ENCODE results near the gene SAMD4B.
"Not testable (repeated sequence)": the region's sequence is repeated elsewhere in the genome, so short reads cannot be mapped to it uniquely, and the experiment has no call there.

SAMD4B gene

DNA sequence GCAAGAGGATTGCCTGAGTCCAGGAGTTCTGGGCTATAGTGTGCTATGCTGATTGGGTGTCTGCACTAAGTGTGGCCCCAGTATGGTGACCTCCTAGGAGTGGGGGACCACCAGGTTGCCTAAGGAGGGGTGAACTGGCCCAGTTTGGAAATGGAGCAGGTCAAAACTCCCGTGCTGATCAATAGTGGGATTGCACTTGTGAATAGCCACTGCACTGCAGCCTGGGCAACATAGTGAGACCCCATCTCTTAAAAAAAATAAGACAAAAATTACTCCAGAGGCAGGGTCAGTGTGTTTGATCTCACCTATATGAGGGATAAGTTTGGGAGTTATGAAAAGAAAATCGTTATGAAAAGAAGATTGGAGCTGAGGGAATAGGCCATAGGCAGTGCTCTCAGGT is 27.0 kb downstream of the SAMD4B start:
- DNase-seq (ENCODE audit: low read depth in 2 of 2) = no peak

DNA sequence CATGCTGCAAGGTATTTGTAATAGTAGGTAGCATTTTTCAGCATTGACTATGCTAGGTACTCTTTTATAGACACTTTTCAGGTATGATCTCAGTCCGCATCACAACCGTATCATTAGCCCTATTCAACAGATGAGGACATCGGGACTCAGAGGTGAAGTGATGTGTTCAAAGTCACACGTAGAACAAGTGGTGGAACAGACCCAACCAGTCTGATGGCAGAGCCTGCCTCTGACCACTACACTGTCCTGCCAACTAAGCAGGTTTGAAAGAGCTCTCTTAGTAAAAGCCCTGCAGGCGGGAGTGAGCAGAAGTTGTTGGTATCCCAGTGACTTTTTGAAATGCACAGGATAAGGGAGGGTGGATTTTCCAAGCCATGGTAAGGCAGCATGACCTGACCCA is 28.5 kb downstream of the SAMD4B start:
- no peak for DNase-seq (ENCODE audit: low read depth in 2 of 2)

DNA sequence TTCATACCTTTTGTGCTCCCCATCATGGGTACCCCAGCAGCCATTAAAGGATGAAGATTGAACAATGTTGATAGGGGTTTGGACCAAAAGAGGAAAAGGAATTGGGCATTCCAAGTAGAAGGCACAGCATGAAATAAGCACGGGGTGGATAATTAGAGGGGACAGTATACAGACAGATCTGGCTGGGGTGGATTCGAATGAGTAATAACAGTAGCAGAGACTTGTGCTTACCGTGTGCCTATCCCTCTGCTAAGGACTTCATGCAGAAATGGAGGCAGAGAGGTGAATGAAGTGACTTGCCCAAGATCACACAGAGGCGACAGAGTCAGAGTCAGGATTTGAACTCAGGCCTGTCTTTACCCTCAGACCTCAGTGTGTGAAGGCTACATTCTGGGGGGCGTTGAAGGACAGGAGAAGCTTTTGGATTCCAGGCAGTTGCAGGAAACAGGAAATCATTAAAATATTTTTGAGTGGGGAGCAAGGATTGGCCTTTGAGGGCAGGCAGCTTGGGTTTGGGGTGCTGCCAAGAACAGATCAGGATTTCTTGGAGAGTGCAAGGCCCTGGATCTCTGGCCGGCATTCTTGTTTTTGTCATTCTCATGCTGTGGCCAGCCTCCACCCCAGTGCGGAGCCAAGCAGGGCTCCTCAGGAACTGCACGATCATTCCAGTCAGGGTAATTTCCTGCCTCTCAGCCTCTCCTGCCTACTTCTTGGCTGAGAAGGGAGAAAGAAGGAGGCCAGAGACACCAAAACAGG is 30.0 kb downstream of the SAMD4B start:
- DNase-seq (ENCODE audit: low read depth in 2 of 2) = no peak

DNA sequence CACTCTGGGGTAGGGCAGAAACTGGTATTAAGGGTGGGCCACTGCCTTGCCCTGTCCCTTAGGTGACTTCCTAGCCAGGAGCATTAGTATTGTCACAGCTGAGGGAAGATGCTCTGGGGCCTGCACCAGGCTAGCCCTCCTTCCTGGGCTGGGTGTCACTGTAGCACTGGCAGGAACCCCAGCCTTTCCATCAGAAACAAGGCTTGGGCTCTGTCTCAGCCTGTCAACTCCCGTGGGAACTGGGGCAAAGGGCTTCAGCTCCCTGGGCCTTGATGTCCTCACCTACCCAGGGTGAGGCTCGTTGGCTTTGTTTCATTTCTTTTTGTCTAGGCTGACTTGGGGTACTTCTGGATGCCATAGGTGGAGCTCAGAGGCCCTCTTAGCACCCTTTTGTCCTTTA is 30.7 kb downstream of the SAMD4B start:
- no peak for DNase-seq (ENCODE audit: low read depth in 2 of 2)

DNA sequence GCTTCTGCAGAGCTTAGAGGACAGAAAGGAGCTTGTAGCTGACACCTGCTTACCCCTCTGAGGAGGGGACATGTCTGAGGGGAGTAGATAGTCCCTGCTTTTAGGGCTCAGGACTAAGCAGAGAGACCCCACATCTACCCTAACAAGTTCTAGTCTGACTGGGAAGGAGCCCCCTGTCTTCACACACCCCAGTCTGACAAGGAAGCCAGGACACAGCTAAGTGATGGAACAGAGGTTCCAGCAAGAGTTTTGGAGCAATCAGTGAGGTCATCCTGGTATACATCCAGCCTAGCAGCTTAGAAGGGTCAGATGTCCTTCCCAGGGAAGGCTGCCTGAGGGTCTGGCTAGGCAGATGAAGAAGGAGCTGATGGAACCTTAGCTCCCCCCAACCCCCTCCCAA is 33.7 kb downstream of the SAMD4B start:
- DNase-seq (ENCODE audit: low read depth in 2 of 2) = no peak

DNA sequence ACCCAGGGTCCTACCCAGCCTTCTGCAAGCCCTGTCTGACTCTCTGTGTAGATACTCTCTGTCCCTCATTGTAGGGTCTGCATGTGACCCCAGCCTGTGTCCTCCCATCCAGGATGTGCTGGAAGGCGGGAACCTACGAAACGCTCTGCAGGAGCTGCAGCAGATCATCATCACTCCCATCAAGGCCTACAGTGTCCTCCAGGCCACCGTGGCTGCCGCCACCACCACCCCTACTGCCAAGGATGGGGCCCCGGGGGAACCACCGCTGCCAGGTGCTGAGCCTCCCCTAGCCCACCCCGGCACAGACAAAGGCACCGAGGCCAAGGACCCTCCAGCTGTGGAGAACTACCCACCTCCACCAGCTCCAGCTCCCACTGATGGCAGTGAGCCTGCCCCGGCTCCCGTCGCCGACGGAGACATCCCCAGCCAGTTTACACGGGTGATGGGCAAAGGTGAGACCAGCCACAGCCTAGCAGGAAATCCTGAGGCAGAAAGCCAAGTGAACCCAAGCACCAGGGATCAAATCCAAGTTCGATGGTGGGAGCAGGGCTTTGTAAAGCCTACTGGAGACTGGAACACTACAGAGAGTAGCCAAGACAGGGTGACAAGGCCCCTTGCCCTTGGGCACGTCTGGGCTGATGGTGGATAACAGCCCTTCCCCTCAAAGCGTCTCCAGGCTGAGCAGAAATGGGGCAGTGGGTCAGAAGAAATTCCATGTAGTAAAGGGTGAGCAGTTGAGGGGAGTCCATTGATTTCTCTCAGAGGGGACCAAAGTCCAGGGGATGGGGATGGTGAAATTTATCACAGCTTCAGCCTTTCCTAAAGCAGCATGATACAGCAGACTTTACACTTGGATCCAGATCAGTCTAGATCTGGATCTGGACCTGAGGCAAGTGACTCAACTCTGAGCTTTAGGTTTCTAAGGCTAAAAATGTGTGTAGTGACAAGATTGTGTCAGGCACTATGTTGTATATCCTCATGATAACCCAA is 35.4 kb downstream of the SAMD4B start:
- no peak for DNase-seq (ENCODE audit: low read depth in 2 of 2)

DNA sequence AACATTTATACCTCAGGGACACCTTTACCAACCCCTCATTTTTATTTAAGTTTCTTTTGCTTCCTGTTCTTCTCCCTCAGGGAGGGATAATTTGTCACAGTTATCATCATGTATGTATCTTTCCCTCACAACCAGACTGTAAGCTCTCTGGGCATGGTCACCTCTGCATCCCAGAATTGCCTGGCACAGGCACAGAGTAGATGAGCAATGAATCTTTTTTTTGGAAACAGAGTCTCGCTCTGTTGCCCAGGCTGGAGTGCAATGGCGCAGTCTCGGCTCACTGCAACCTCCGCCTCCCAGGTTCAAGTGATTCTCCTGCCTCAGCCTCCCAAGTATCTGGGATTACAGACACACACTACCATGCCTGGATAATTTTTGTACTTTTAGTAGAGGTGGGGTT is 37.1 kb downstream of the SAMD4B start:
- not testable (repeated sequence) for DNase-seq (ENCODE audit: low read depth in 2 of 2)

DNA sequence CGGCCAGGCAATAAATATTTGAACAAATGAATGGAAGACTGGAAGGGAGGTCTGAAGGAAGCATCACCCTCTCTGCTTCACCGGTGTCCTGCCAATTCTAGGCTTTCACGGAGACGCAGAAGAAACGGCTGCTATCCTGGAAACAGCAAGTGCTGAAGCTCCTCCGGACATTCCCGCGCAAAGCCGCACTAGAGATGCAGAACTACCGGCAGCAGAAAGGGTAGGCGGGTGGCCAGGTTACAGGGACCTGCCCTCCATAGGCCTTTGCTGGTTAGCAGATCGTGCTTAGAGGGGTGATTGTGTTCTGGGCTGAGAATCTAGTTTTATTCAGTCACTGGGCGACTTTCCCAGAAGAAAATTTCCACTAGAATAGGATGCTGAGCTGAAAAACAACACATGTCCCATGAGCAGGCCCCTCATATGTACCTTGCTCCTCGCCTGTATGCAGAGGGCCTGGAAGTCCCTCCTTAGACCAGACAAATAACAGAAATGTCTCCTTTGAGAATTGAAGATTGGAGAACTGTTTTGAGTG is 37.7 kb downstream of the SAMD4B start:
- DNase-seq (ENCODE audit: low read depth in 2 of 2) = no peak

DNA sequence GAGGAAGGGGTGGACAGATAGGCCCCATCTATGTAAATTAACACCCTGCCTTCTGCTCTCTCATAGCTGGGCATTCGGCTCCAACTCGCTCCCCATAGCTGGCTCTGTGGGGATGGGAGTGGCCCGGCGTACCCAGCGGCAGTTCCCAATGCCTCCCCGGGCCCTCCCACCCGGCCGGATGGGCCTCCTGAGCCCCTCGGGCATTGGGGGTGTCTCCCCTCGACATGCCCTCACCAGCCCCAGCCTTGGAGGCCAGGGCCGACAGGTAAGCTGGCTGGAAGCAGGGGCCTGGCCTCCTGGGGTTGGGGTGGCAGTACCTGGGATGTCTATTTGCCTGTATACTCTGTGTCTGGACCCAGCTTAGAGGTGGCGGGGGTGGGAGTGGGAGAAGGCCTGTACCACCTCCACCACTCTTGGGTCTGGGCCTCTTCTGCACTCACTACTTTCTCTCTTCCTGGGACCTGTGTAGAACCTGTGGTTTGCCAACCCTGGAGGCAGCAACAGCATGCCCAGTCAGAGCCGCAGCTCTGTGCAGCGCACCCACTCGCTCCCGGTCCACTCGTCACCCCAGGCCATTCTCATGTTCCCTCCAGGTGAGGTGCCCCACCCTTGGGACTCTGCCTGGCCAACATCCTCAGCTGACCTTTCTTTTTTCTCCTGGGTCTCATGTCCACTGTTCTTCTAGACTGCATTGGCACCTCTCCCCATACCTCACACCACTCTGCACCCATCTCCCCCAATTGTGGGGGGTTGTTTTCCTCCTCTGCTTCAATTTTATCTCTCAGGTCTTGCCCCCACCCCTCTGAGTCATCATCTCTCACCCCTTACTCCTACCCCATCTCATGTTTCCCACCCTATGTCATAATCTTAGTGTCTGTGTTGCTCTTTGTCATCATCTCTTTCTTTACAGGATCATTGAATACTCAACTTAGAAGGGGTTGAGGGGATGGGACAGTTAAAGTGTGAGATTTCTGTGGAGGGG is 38.6 kb downstream of the SAMD4B start:
- DNase-seq (ENCODE audit: low read depth in 2 of 2) = no peak

DNA sequence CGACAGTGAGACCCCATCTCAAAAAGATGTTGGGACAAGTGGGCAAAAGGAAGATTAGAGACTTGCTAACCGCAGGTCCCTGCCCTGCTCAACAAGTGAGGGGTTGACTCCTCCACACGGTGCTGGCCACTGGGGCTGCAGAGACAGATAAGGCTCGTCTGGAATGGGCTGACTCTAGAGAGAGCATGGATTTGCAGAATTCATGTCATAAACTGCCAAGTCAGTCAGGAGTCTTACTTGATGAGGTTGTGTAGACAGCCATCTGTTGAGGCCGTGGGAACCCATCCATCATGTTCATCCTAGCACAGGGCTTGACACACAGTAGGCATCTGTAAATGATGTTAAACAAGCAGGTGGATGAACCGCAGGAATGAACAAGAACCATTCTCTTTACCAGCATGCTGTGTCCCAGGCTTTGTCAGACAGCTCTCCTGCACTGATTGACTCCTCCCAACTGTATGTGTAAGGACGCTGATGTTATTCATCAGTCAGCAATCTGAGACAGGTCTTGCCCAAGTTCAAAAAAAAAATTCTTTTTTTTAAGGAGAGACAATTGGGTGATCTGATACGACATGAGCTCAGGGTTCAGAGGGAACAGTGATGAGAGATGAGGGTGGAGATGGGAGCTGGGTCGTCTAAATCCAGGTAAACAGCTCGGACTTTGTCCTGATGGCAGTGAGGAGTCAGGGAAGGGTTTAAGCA is 39.8 kb downstream of the SAMD4B start:
- no peak for DNase-seq (ENCODE audit: low read depth in 2 of 2)

DNA sequence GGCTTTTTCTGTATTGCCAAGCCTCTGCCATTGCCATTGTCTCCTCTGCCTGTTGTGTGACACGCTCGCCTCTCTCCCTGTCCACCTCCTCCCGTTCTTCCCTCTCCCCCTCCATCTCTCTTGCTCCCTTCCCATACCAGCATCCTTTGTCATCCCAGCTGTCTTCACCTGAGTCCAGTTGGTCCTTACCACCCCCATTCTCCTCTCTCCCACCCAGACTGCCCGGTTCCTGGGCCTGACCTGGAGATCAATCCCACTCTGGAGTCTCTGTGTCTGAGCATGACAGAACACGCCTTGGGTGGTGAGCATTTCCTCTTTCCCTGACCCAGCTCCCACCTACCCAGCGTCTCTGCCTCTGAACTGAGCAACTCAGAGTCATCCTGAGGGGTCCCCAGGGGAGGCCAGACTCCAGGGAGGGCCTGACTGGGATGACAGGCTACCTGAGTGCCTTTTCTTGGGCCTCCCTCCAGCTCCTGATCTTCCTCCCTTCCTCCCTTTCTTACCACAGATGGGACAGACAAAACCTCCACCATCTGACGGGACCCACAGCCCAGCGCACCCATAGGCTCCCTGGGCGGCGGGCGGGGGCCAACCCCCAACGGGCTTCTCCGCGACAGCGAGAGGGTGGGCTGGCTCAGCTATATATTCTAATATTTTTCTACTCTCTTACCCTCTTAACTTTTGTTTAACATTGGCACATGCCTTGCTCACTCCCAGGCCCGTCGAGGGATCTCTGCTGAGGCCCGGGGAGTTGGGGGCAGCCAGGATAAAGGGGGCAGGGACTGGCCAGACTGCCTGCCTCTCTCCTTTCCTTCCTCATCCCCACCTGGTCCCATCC is 41.0 kb downstream of the SAMD4B start:
- DNase-seq (ENCODE audit: low read depth in 2 of 2) = no peak

DNA sequence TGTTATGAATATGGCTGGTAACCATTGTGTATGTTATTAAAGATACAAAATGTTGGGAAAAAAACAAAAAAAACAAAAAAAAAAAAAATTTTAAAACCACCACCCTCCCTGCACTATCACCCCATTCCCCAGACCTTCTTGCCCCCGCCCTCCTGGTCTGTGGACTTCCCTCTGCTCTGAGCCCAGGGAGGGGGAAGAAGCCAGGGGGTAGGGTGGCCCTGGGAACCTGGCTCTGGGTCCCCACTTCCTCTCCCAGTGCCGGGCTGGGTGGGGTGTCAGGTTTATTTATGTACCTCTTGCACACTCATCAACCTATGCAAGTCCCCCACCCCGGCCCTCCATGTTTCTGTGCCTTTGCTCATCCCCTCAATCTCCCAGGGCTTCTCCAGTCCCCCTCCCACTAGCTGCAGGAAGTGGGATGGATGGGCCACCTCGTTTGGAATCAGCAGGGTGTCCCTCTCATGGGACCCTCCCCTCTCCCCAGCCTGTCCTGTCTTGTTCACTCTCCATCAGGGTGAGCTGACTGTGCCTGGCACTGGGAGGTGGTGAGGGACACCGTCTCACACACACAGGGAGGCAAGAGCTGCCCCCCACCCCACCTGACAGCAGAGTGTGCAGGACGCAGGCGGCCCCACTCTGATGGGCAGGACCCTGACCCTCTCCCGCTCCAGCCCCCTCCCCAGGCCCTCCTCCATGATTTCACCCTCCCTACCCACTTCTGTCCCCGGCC is 42.8 kb downstream of the SAMD4B start:
- DNase-seq (ENCODE audit: low read depth in 2 of 2) = no peak

DNA sequence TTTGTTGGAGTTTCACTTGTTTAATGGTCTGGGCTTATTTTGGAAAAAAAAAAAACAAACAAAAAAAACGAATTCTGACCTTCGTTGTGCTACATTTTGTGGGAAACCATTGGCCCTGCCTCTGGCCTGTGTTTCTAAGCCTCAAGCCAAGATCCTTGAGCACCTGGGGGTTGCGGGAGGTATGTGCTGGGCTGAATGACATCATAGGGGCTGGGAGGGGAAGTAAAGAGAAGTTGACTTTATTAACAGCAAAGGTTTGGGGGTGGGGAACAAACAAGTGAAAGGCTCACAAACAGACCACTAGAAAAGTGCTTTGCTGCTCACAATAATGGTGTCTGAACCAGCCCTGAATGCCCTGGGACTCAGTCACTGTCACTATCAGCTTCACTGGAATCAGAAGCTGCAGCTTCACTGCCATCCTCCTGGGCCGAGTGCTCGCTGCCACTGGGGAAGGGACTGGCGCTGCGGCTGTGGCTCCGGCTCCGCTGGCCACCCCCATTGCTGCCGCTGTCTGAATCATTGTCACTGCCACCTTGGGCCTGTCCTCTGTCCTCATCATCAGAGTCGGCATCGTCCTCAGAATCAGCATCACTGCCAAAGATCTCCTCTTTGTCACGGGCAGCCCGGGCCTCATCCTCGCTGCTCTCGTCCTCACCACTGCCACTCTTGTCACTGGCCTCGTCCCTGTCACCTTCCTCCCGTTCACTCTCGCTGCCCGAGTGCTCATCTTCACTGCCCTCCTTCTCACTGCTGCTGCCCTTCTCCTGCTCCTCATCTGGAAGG is 43.6 kb downstream of the SAMD4B start:
- no peak for DNase-seq (ENCODE audit: low read depth in 2 of 2)

DNA sequence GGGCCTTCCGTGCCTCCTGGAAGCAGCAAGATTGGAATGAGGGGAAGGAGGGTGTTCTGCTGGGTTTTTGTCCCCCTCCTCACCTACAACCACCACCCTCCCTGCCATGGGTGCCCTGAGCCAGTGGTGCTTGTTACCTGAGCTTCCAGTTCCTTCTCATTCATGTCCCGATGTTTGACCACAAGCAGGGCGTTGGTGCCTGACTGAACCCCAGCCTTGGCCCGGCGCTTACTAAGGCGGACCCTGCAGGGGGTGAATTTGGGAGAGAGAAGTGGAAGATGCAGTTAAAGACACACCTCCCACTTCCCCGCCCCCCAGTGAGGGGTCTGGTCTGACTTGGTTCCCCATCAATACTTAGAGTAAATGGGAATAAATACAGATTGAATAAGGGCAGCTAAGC is 44.3 kb downstream of the SAMD4B start:
- DNase-seq (ENCODE audit: low read depth in 2 of 2) = no peak

DNA sequence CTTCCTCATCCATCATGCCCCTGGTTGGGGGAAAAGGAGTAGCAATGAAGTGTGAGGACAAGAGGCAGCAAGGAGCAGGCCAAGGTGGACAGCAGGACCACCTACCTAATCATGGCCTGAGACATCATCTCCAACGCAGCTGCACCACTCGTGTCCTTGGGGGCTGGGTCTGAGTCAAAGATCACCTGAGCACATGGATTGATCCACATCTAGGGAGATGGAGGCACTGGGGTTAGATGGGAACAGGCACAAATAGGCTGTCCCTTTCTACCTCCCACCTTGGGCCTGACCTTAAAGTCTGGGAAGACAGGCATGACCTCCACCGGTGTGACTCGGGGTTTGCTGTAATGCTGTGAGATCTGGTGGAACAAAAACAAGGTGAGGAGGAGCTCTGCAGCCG is 46.4 kb downstream of the SAMD4B start:
- DNase-seq (ENCODE audit: low read depth in 2 of 2) = no peak

DNA sequence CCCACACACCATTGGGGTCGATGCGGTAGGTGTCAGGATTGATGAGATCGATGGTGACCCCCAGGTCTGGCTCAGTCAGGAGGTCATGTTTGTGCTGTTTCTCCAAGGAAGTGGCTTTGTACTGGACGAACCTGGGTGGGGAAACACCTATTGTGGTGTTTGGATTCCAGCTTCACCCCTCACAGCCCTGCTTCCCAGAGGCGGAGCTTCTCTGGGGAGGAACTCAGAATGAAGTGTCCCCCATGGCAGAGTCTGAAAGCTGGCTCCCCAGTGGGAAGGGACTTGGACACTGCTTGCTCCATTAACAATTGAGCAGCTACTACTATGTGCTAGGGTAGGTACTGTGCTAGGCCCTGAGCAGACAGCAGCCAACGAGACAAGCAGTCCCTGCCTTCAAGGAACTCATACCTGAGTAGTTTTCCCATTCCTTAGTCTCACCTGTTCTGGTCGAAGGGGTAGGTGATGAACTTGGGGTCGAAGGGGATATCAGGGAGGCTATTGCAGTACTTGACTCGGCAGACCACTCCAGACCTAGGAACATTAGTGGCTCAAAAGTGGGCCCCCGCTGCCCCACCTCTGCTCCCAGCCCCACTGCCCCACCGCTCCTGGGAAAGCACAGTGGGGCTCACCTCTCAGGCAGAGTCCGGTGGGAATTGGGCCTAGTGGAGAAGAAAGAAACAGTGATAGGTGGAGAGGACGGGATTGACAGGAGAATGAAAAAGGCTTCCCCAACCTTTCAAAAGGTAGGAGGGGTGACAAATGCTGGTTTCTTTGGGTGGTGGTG is 47.6 kb downstream of the SAMD4B start:
- no peak for DNase-seq (ENCODE audit: low read depth in 2 of 2)

DNA sequence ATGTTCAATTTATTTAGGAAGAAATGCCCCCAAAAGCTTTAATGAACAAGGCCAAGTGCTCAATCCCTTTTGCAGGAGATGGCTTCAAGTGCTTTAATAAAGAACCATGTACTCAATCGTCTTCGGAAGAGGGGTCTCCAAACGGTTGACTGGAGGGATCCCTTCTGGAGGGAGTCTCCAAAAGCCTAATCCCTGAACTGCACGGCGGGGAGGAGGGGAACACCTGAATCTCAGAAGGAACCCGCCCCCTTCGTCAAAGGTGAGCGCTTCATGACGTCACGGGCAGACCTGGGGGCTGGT is 48.2 kb downstream of the SAMD4B start:
- DNase-seq (ENCODE audit: low read depth in 2 of 2) = peak in 1 of 2 donors; percentile 59

Measured in stimulated activated CD8-positive, alpha-beta memory T cell treated with anti-CD3 and anti-CD28 coated beads, Interleukin-7, amount 100 ng/mL, for 1 hour (primary cell).